ENCODE measurements around the gene EFL1. TPM values are rescaled to one million over a fixed set of nuclear protein-coding genes. Genes with fewer than 3 reads are reported as not detected.

Gene EFL1
- total and polyA plus RNA-seq, 2 experiments from 2014 or later: 15.4 to 46.4 TPM

- Mint-ChIP-seq H3K9me3 (no peaks in the 10 kb centered on the region), H3K4me3 (no peak overlapping the region), H3K27me3 (ENCODE audit: insufficient read depth, low read depth, poor library complexity) (no peaks in the 10 kb centered on the region), H3K27ac (no peak overlapping the region), H3K4me1 (peaks cover 3% of the 10 kb centered on the region; the same call in 1 of the 3 replicates), H3K36me3 (ENCODE audit: low read depth) (no peaks in the 10 kb centered on the region)
- TF ChIP-seq ZNF462 (CRISPR knock-in tag; IDR thresholded peaks at IDR 0.05): no peak
- H3K27ac ChIP-seq (ENCODE audit: low read depth): no peak overlapping the region
- no peak overlapping the region for H2AFZ ChIP-seq
- H3K9me2 ChIP-seq (ENCODE audit: insufficient read depth): no peaks in the 10 kb centered on the region
- no peak for ATAC-seq
- no peaks in the 10 kb centered on the region for H3K27me3 ChIP-seq (ENCODE audit: insufficient read depth)
- H3F3A ChIP-seq (replicated peaks; ENCODE audit: low read depth): no peaks in the 10 kb centered on the region
- H3K79me2 ChIP-seq (replicated peaks; ENCODE audit: insufficient read depth): no peaks in the 10 kb centered on the region
- H4K20me1 ChIP-seq (replicated peaks; ENCODE audit: insufficient read depth): no peaks in the 10 kb centered on the region
- no peak overlapping the region for H3K4me3 ChIP-seq
- H3K36me3 ChIP-seq (ENCODE audit: insufficient read depth): no peaks in the 10 kb centered on the region
- peaks cover 8% of the 10 kb centered on the region for H3K4me1 ChIP-seq (ENCODE audit: insufficient read depth)
- DNase-seq (ENCODE audit: low spot score): no peak
- no peak overlapping the region for H3K4me2 ChIP-seq
Observed at GRCh38 chr15:82173108-82173507, 89.4 kb downstream of the EFL1 start.

GRCh38 chr15:82172506-82172905 is 90.0 kb downstream of the EFL1 start:
- Histone ChIP-seq H3K4me1 (ENCODE audit: insufficient read depth) (peaks cover 4% of the 10 kb centered on the region), H3K4me3 (no peak overlapping the region), H3K79me2 (replicated peaks; ENCODE audit: insufficient read depth) (no peaks in the 10 kb centered on the region), H3K4me2 (no peak overlapping the region), H3K27ac (ENCODE audit: low read depth) (no peak overlapping the region), H4K20me1 (replicated peaks; ENCODE audit: insufficient read depth) (no peaks in the 10 kb centered on the region), H3K9me2 (ENCODE audit: insufficient read depth) (no peaks in the 10 kb centered on the region), H3K36me3 (ENCODE audit: insufficient read depth) (no peaks in the 10 kb centered on the region), H3F3A (replicated peaks; ENCODE audit: low read depth) (no peaks in the 10 kb centered on the region), H2AFZ (no peak overlapping the region), H3K27me3 (ENCODE audit: insufficient read depth) (no peaks in the 10 kb centered on the region)
- Mint-ChIP-seq H3K9me3 (no peaks in the 10 kb centered on the region), H3K27me3 (ENCODE audit: insufficient read depth, low read depth, poor library complexity) (no peaks in the 10 kb centered on the region), H3K4me3 (no peak overlapping the region), H3K27ac (no peak overlapping the region), H3K4me1 (no peaks in the 10 kb centered on the region; the same call in 2 of the 3 replicates), H3K36me3 (ENCODE audit: low read depth) (no peaks in the 10 kb centered on the region)
- DNase-seq (ENCODE audit: low spot score) (no peak), ATAC-seq (no peak)
- no peak for TF ChIP-seq ZNF114 (CRISPR knock-in tag; IDR thresholded peaks at IDR 0.05)
- TF ChIP-seq EZH2phosphoT487 (IDR thresholded peaks at IDR 0.05; ENCODE audit: unreplicated experiment): no peak
- no peak for TF ChIP-seq JUNB (IDR thresholded peaks at IDR 0.05; ENCODE audit: unreplicated experiment)
- no peak for TF ChIP-seq REST (IDR thresholded peaks at IDR 0.05; ENCODE audit: unreplicated experiment)

Data from GM23338 (cell line).